ENCODE results near the gene USP47.

USP47 gene

DNA sequence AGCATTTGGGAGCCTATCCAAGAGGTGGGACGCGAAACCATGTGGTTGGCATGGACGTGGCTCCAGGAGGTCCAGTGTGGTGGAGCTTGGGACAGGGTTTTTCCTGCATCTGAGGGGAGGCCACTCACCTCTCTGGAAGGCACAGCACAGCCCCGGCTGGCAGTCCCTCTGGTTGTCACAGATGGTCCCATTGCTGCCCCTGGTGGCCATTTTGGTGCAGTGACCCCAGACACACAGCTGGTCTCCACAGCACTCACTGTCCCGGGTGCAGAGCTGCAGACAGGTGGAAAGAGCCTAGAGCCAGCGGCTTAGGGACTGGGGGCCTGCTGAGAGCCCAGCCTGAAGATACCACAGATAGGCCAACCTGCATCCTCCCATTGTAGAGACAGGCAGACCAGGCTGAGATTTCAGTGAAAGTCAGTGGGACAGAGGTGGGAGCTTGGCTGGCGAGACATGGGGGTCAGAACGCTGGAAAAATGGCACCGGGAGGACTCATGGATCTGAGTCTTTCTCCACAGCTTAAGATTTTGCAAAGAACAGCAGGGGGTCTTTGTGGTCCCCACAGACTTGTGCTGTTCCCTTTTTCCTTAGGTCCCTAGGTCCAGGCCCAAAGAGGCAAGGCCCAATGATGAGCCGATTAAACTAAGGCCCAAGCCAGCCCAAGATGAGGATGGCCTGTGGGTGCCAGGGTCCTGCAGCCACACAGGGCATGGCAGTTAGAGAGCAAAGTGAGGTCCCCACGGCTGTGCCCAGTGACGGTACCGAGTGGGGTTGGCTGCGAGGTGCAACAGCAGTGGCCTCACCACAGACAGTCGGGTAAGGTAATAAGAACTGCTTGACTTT lies 125.3 kb downstream of the USP47 start:
- Histone ChIP-seq H3K27me3 (ENCODE audit: control insufficient read depth, insufficient read depth, low read length) (no peaks in the 10 kb centered on the region), H3K36me3 (ENCODE audit: control insufficient read depth, insufficient read depth, low read length) (no peaks in the 10 kb centered on the region), H3K4me3 (ENCODE audit: low read length) (no peak overlapping the region), H3K4me1 (ENCODE audit: control insufficient read depth, insufficient read depth, low read length) (peaks cover 6% of the 10 kb centered on the region), H3K27ac (ENCODE audit: low read depth, low read length) (no peak overlapping the region), H3K9ac (ENCODE audit: low read length) (no peak overlapping the region)

DNA sequence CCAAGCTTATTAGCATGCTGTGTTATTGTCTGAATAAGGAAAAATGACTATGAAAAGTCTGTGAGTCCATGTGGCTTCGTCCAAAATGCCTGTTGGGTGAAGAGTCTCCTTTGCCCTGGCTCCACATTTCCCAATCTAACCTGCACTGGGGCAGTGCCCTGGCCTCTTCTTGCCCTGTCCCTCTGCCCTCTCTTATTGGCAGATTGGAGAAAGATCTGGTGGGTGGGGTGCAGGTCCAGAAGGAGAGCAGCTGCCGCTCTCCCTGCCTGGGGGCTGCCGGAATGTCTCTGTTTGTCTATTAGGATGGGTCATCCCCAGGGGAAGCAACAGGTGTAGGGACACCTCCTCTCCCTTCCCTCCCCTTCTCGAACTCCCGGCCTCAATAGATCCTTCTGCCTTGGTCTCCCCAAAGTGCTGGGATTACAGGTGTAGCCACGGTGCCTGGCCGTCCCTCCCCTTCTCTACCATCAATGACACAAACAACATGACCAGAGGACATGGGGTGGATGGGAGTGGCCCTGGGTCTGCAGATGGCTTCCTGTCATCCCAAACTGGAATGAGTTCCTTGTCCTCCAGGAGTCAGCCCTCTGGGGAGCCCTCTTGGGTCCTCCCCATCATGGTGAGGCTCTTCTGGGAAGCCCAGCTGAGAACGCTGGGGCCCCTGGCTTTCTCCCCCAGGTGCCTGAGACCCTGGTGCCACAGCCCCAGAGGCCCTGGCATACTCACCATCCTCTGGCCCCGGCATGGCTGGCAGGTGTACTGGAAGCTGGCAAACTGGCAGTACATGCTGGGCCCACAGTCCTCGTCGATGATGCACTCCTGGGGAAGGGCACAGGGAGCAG lies 126.1 kb downstream of the USP47 start:
- H3K4me3 ChIP-seq (ENCODE audit: low read length) = no peak overlapping the region
- no peak overlapping the region for H3K27ac ChIP-seq (ENCODE audit: low read depth, low read length)
- no peaks in the 10 kb centered on the region for H3K27me3 ChIP-seq (ENCODE audit: control insufficient read depth, insufficient read depth, low read length)
- no peaks in the 10 kb centered on the region for H3K36me3 ChIP-seq (ENCODE audit: control insufficient read depth, insufficient read depth, low read length)
- peaks cover 14% of the 10 kb centered on the region for H3K4me1 ChIP-seq (ENCODE audit: control insufficient read depth, insufficient read depth, low read length)
- H3K9ac ChIP-seq (ENCODE audit: low read length) = no peak overlapping the region

DNA sequence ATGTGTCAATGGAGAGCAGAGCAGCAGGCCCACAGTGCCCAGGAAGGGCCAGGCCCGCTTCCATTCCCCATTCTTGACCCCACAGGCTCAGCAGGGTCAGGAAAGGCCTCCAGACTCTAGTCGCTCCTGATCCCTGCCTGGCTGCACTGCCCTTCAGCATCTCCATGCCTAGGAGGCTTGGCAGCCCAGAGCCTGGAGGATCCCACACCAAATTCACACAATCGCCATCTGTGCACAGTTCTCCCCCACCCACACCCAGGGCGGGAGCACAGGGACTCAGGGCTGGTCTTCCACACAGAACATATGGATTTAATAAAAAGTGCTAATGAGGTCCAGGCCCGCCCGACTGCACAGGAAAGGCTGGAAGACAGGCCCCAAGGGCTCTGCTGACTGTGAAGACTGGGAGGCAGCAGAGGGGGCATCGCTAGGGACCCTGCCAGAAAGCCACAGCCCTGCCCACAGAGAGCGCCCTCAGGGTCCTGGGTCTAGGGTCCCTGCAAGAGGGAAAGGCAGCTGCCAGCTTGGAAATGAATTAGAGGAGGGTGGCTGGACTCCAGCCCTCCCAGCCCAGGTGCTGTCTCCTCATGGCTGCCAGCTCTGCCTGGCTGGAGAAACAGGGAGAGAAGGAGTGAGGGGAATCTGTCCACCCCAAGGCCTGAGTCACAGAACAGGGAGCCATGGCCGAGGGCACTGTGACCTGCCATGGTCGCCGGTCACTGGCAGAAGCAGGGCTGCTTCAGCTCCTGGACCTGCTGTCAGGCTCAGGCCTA lies 126.9 kb downstream of the USP47 start:
- Histone ChIP-seq H3K27ac (ENCODE audit: low read depth, low read length) (no peak overlapping the region), H3K9ac (ENCODE audit: low read length) (no peak overlapping the region)

DNA sequence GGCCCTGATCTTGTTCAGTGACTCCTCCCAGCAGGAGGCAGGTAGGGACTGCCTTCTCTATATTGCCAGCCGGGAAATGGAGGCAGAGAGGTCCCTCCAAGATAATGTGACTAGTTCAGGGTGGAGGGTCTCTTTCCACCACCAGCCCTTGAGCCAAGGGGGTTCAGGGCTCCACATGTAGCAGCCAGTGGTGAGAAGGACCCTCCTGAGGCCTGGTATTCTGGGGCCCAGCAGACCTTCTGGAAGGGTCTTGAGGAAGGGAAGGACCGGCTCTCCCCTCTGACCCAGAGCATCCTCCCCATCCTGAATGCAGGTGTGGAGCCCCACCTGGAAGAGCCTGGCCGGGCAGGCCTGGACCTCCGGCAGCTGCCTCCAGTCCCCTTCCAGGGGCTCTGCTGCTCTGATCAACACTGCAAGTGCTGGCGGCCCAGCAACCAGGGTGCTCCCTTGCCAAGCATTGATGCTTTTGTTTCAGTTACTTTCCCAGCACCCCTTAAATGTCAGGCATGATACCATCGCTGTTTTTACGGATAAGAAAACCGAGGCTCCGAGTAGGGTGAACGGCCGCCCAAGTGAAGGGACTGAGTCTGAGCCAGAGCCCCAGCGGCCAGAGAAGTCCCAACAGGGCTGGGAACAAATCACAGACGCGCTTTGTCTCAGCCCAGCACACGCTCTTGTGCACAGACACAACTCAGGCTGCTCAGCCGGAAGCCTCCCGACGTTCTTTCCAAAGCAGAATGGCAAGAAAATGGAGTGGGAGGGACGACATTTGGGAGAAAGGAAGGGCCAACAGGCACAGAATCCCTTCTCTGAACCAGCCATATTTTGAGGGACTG lies 127.8 kb downstream of the USP47 start:
- H3K4me1 ChIP-seq (ENCODE audit: control insufficient read depth, insufficient read depth, low read length) = peaks cover 25% of the 10 kb centered on the region
- no peak overlapping the region for H3K4me3 ChIP-seq (ENCODE audit: low read length)
- no peak overlapping the region for H3K27ac ChIP-seq (ENCODE audit: low read depth, low read length)
- H3K36me3 ChIP-seq (ENCODE audit: control insufficient read depth, insufficient read depth, low read length) = no peaks in the 10 kb centered on the region
- no peak overlapping the region for H3K9ac ChIP-seq (ENCODE audit: low read length)
- H3K27me3 ChIP-seq (ENCODE audit: control insufficient read depth, insufficient read depth, low read length) = no peaks in the 10 kb centered on the region

More for the DNA sequence above, 126.9 kb downstream of the USP47 start:
- H3K4me3 ChIP-seq (ENCODE audit: low read length) = no peak overlapping the region
- H3K27me3 ChIP-seq (ENCODE audit: control insufficient read depth, insufficient read depth, low read length) = no peaks in the 10 kb centered on the region
- H3K36me3 ChIP-seq (ENCODE audit: control insufficient read depth, insufficient read depth, low read length) = no peaks in the 10 kb centered on the region
- H3K4me1 ChIP-seq (ENCODE audit: control insufficient read depth, insufficient read depth, low read length) = peaks cover 21% of the 10 kb centered on the region

DNA sequence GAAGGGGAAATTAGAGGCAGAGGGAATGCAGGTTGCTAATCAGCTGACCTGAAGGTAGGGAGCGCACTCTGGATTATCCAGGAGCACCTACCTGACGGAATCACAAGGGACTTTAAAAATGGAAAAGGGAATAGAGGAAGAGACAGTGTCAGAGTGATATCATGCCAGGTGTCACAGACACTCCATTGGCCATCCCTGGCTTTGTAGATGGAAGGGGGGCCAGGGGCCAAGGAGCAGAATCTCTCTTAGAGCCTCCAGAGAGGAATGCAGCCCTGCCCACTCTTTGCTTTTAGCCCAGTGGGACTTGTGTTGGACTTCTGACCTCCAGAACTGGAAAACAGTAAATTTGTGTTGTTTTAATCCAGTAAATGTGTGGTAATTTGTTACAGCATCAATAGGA lies 128.8 kb downstream of the USP47 start:
- Histone ChIP-seq H3K27ac (ENCODE audit: low read depth, low read length) (no peak overlapping the region), H3K4me1 (ENCODE audit: control insufficient read depth, insufficient read depth, low read length) (peaks cover 25% of the 10 kb centered on the region), H3K4me3 (ENCODE audit: low read length) (no peak overlapping the region), H3K27me3 (ENCODE audit: control insufficient read depth, insufficient read depth, low read length) (no peaks in the 10 kb centered on the region), H3K36me3 (ENCODE audit: control insufficient read depth, insufficient read depth, low read length) (no peaks in the 10 kb centered on the region), H3K9ac (ENCODE audit: low read length) (no peak overlapping the region)

DNA sequence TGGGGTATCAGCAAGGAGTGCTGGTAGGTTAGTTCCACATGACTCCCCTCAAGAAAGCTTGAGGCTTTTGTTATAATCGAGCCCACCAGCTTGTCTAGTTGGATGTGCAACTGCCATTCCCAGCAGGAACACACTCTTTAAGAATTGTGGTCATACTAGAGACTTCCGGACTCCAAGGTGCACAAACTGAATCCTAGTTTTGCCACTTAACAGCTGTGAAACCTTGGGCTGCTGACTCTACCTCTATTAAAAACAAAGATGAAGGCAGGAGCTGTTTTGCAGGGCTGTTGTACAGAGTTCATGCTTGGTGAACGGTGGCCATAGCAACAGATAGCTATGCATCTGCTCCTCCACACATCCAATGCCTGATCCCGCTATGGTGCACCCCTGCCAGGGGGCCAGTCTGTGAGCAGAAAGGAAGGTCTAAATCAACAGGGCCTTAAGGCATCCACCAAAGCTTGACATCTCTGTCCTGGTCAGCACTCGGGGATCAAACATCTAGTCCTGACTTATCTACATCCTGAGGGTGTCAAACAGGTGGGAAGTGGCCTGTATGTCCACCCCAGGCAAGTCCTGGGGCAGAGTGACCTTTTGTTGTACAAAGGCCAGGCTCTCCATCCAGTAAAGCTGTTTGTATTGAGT lies 130.3 kb downstream of the USP47 start:
- Histone ChIP-seq H3K27me3 (ENCODE audit: control insufficient read depth, insufficient read depth, low read length) (no peaks in the 10 kb centered on the region), H3K27ac (ENCODE audit: low read depth, low read length) (peak overlapping the region; percentile 10), H3K36me3 (ENCODE audit: control insufficient read depth, insufficient read depth, low read length) (no peaks in the 10 kb centered on the region), H3K4me1 (ENCODE audit: control insufficient read depth, insufficient read depth, low read length) (peaks cover 35% of the 10 kb centered on the region), H3K4me3 (ENCODE audit: low read length) (no peak overlapping the region), H3K9ac (ENCODE audit: low read length) (no peak overlapping the region)

DNA sequence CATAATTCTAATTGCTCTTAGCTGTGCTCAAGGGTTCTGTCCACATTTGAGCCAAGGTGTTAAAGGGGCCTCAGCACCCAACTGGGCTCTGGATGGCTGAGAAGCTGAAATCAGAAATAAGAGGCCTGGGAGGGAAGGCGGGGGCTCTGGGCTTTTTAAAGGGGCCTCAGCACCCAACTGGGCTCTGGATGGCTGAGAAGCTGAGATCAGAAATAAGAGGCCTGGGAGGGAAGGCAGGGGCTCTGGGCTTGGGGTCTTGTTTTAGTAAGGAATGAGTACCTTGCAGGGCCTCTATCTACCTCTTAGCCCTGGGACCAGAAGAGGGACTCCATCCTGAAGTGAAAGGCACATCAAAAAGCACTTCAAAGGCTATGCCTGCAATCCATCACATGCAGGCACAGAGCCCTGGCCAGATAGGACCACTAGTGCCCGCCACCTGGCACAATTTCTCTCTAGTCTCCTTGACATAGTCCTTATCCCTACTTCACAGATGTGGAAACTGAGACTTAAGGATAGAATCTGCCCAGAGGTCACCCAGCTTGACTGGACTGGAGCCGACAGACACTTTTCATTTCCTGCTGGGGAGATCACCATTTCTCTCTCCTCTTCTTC lies 131.1 kb downstream of the USP47 start:
- no peak overlapping the region for H3K4me3 ChIP-seq (ENCODE audit: low read length)
- no peak overlapping the region for H3K9ac ChIP-seq (ENCODE audit: low read length)

DNA sequence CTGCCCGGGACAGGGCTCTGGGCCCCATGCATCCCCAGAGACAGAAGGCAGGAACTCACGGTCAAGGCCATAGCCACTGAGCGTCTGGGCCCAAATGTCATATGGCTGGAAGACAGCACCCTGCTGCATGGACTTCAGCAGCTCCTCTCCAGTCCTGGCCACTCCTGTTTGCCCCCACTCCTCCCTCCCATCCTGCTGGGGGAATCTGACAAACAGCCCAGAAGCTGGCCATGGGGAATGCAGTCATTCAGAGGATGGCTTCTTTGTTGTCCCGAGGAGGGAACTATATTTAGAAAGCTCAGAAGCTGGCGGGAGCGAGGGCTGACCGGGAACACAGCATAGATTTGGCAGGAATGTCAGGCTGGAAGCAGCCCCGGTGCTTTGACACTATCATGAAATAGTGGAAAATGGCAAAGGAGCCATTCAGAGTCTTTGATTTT lies 131.6 kb downstream of the USP47 start:
- H3K36me3 ChIP-seq (ENCODE audit: control insufficient read depth, insufficient read depth, low read length) = no peaks in the 10 kb centered on the region
- no peak overlapping the region for H3K4me3 ChIP-seq (ENCODE audit: low read length)
- H3K27me3 ChIP-seq (ENCODE audit: control insufficient read depth, insufficient read depth, low read length) = no peaks in the 10 kb centered on the region
- H3K27ac ChIP-seq (ENCODE audit: low read depth, low read length) = peak overlapping the region; percentile 64
- no peak overlapping the region for H3K9ac ChIP-seq (ENCODE audit: low read length)
- H3K4me1 ChIP-seq (ENCODE audit: control insufficient read depth, insufficient read depth, low read length) = peaks cover 40% of the 10 kb centered on the region

More for the DNA sequence above, 131.1 kb downstream of the USP47 start:
- Histone ChIP-seq H3K36me3 (ENCODE audit: control insufficient read depth, insufficient read depth, low read length) (no peaks in the 10 kb centered on the region), H3K27ac (ENCODE audit: low read depth, low read length) (peak overlapping the region; percentile 64), H3K27me3 (ENCODE audit: control insufficient read depth, insufficient read depth, low read length) (no peaks in the 10 kb centered on the region), H3K4me1 (ENCODE audit: control insufficient read depth, insufficient read depth, low read length) (peaks cover 40% of the 10 kb centered on the region)

DNA sequence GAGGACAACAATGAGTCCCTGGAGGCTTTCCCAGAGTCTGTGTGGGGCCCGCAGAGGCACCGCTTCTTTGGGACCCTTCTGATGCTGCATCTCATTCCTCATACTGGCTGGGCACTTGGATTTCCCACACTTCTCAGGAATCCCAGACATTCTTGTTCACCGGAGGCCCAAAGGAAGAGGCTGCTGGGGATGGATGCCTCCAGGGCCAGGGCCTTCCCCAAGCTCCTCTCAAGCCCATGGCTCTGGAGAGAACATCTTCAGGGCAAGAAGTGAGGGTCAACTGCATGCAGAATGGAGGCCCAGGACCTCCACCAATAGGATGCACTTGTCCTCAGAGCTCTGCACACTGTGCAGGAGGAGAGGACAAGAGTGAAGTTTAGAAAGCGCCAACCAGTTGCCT lies 132.1 kb downstream of the USP47 start:
- Histone ChIP-seq H3K36me3 (ENCODE audit: control insufficient read depth, insufficient read depth, low read length) (no peaks in the 10 kb centered on the region), H3K4me3 (ENCODE audit: low read length) (no peak overlapping the region), H3K9ac (ENCODE audit: low read length) (no peak overlapping the region), H3K27ac (ENCODE audit: low read depth, low read length) (peak overlapping the region; percentile 64), H3K4me1 (ENCODE audit: control insufficient read depth, insufficient read depth, low read length) (peaks cover 43% of the 10 kb centered on the region), H3K27me3 (ENCODE audit: control insufficient read depth, insufficient read depth, low read length) (no peaks in the 10 kb centered on the region)

DNA sequence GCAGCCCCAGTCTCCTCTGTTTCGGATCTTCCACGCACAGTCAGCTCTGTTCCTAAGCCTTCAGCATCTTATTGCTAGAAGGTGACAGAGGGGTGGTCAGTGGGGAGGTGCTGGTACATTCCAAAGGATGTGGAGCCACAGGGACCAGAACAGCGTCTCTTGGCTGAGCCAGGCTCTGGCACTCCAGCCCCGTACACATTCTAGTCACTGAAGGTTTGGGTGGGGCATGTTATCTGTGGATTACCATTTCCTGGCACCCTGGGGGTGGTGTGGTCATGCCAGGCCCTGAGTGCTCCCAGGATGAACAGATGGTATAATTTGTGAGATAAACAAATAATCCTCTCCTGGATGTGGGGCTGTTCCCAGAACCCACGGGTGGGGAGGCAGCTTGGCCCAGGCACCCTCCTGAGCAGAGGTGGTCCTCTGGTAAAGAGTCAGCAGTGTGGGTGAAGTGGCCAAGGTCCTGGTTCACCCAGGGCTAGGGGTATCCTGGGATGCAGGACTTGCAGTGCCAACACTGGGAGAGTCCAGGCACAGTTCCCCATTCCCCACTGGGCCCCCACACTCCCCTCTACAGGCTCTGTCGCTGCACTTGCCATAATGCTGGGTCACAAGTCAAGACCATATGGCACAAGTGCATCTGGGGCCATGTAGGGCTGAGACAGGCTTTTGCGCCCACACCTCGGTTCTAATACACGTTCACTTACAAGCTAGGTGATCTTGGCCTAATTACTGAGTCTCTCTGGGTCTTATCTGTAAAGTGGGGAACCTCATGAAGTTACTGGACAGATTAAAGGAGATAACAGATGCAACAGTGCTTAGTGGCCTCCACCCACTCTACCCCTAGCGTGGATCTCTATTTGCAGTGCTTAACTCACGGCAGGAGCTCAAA lies 133.7 kb downstream of the USP47 start:
- Histone ChIP-seq H3K4me1 (ENCODE audit: control insufficient read depth, insufficient read depth, low read length) (peaks cover 44% of the 10 kb centered on the region), H3K4me3 (ENCODE audit: low read length) (no peak overlapping the region), H3K27ac (ENCODE audit: low read depth, low read length) (no peak overlapping the region), H3K36me3 (ENCODE audit: control insufficient read depth, insufficient read depth, low read length) (no peaks in the 10 kb centered on the region), H3K27me3 (ENCODE audit: control insufficient read depth, insufficient read depth, low read length) (no peaks in the 10 kb centered on the region), H3K9ac (ENCODE audit: low read length) (no peak overlapping the region)
